Breast epithelium (tissue), 4 donors: ENCODE data around the gene ZSCAN22. TPM values are rescaled to one million over a fixed set of nuclear protein-coding genes. Genes with fewer than 3 reads are reported as not detected.

Experiments used
- DNase-seq, 2 donors: peaks; one replicate each; pipeline ENCODE4 v3.0.0-alpha.2; 2019; ENCODE audit warnings: low spot score in 2 of 2
- H3K27ac ChIP-seq, 2 donors: fragments of 200-600 bp; sonication (generic) in 1 of 2; one replicate each; pipeline ENCODE4 v1.5.1; 2016 to 2019; ENCODE audit warnings: mild to moderate bottlenecking in 1 of 2
- H3K27me3 ChIP-seq, 2 donors: fragments of 200-600 bp; sonication (generic) in 1 of 2; one replicate each; pipeline versions ENCODE4 v1.5.1 to v1.6.0; 2017 to 2019; ENCODE audit warnings: control low read depth in 1 of 2, mild to moderate bottlenecking in 1 of 2
- H3K36me3 ChIP-seq: fragments of 200-600 bp; one replicate; pipeline ENCODE4 v1.5.1; 2019
- H3K4me1 ChIP-seq, 2 donors: fragments of 200-600 bp; sonication (generic); one replicate each; pipeline ENCODE4 v1.5.1; 2016 to 2019; ENCODE audit warnings: control low read depth in 1 of 2
- H3K4me3 ChIP-seq, 3 donors: fragments of 200-600 bp; sonication (generic); 1 replicate in 2 of 3; 2 replicates in 1 of 3; pipeline ENCODE4 v1.5.1; 2016 to 2019; ENCODE audit warnings: mild to moderate bottlenecking in 3 of 3, moderate library complexity in 2 of 3
- H3K9me3 ChIP-seq, 2 donors: fragments of 200-600 bp; sonication (generic) in 1 of 2; one replicate each; pipeline ENCODE4 v1.5.1; 2016 to 2019; ENCODE audit warnings: control low read depth in 1 of 2
- POLR2A ChIP-seq: fragments of 450-650 bp; IDR thresholded peaks from one replicate; pipeline ENCODE4 v1.6.1; 2016; ENCODE audit warnings: antibody characterized with exemption, mild to moderate bottlenecking, moderate library complexity
- POLR2AphosphoS5 ChIP-seq, 3 donors: sonication (generic); formaldehyde crosslinking; IDR thresholded peaks; one replicate each; pipeline ENCODE4 v1.6.1; 2017; ENCODE audit warnings: antibody characterized with exemption in 3 of 3
- intact Hi-C: fragments of 100-400 bp; cut with DNase I; formaldehyde crosslinking; loops from one replicate; pipeline ENCODE4 v1.15.1; 2023; ENCODE audit warnings: low total_unique reads
- total RNA-seq, 3 donors: library from RNA; depleted of rRNA; stranded (reverse); fragments of >200 nt; gene quantifications; one replicate each; pipeline ENCODE4 v1.1.0, GENCODE V29; 2016
- TF ChIP-seq, protein P1 (sequence below), 3 donors: fragments of 450-650 bp; IDR thresholded peaks; one replicate each; pipeline ENCODE4 v1.5.1; 2016 to 2017; ENCODE audit warnings: antibody characterized with exemption in 3 of 3, mild to moderate bottlenecking in 3 of 3, moderate library complexity in 3 of 3

Gene ZSCAN22
- total RNA-seq, 3 donors from 2014 or later = 2.6 to 3.8 (median 3.6) TPM

- intact Hi-C loops = no loop called here
- Histone ChIP-seq H3K4me1 (peaks cover 12 to 24% of the 10 kb centered on the region in 2 donors), H3K27me3 (no peaks in the 10 kb centered on the region), H3K9me3 (no peaks in the 10 kb centered on the region), H3K27ac (peak overlapping the region; percentile 92 to 96), H3K36me3 (no peaks in the 10 kb centered on the region), H3K4me3 (peak overlapping the region; percentile 74 to 92 (median 83))
- DNase-seq = no peak
- TF ChIP-seq POLR2A (no peak), POLR2AphosphoS5 (IDR thresholded peaks at IDR 0.05) (no peak)
- TF ChIP-seq, protein P1, sequence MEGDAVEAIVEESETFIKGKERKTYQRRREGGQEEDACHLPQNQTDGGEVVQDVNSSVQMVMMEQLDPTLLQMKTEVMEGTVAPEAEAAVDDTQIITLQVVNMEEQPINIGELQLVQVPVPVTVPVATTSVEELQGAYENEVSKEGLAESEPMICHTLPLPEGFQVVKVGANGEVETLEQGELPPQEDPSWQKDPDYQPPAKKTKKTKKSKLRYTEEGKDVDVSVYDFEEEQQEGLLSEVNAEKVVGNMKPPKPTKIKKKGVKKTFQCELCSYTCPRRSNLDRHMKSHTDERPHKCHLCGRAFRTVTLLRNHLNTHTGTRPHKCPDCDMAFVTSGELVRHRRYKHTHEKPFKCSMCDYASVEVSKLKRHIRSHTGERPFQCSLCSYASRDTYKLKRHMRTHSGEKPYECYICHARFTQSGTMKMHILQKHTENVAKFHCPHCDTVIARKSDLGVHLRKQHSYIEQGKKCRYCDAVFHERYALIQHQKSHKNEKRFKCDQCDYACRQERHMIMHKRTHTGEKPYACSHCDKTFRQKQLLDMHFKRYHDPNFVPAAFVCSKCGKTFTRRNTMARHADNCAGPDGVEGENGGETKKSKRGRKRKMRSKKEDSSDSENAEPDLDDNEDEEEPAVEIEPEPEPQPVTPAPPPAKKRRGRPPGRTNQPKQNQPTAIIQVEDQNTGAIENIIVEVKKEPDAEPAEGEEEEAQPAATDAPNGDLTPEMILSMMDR (IDR thresholded peaks at IDR 0.05) = no peak
Observed at GRCh38 chr19:58381460-58382212, 54.8 kb downstream of the ZSCAN22 start.

DNA sequence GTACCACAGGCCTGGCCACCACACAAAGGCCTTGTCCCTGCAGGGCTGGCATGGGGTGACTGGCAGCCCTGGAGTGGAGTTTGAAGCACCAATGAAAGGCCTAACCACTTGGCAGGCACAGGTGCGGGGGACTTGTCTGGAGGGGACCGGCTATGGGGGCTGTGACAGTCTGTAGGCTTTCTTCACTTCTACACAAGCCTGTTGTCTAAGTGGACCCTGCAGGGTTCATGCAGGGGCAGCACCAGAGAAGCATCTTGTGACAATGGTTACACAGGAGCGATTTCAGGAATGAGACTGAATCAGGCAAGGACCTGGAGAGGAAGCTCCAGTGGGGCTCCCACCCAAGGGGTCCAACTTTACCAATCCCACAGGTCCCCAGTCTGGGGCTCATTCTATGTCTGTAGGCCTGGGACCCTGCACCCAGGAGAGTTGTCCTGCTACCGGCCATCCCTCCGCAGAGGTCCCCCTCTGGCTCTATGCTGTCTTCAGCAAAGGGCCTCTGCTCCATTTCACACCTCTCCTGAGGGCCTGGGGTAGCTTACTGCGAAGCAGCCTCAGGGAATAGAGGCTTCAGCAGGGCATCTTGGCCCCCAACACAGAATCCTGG is 56.3 kb downstream of the ZSCAN22 start:
- Histone ChIP-seq H3K36me3 (no peaks in the 10 kb centered on the region), H3K9me3 (no peaks in the 10 kb centered on the region), H3K4me3 (no peak overlapping the region), H3K27me3 (no peaks in the 10 kb centered on the region), H3K27ac (no peak overlapping the region), H3K4me1 (peaks cover 16 to 29% of the 10 kb centered on the region in 2 donors)
- no peak for TF ChIP-seq POLR2AphosphoS5 (IDR thresholded peaks at IDR 0.05)
- TF ChIP-seq, protein P1 (IDR thresholded peaks at IDR 0.05) = no peak
- no peak for TF ChIP-seq POLR2A
- no peak for DNase-seq
- intact Hi-C loops = no loop called here

DNA sequence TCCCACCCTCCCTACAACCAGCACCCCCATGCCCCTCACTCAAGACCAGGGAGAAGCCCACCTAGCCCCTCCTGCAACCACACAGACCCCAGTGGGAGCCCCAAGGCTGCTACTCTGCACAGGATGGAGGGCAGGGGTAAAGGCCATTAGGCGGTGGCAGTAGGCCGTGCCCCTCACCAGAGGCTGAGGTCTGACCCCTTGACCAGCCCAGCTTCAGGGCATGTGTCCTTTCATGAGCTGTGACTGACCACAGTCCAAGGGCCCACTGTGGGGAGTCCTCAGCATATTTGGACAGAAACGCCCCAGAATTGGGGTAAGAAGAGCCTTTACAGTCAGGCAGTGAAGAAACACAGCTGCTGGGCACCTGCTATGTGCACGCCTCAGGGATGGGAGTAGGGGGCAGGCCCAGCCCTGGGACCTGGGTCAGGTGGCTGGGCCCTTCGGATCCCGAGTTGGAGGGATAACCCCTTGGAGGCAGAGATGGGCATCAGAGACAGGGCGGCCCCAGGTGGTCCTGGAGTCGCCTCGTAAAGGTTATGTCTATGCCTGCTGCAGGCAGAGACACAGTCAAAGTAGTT is 58.6 kb downstream of the ZSCAN22 start:
- no peaks in the 10 kb centered on the region for H3K9me3 ChIP-seq
- TF ChIP-seq, protein P1 (IDR thresholded peaks at IDR 0.05) = no peak
- no peak for TF ChIP-seq POLR2A
- no peak for TF ChIP-seq POLR2AphosphoS5 (IDR thresholded peaks at IDR 0.05)
- intact Hi-C loops = no loop called here
- H3K27ac ChIP-seq = peak overlapping the region; percentile 94 to 97
- H3K36me3 ChIP-seq = no peaks in the 10 kb centered on the region
- DNase-seq = no peak
- peak overlapping the region; percentile 68 to 87 (median 86) for H3K4me3 ChIP-seq
- peaks cover 12 to 22% of the 10 kb centered on the region in 2 donors for H3K4me1 ChIP-seq
- H3K27me3 ChIP-seq = no peaks in the 10 kb centered on the region

- Histone ChIP-seq H3K4me3 (peak overlapping the region; percentile 68 to 87 (median 86)), H3K9me3 (no peaks in the 10 kb centered on the region), H3K27me3 (no peaks in the 10 kb centered on the region), H3K27ac (peak overlapping the region; percentile 94 to 97), H3K4me1 (peaks cover 12 to 22% of the 10 kb centered on the region in 2 donors), H3K36me3 (no peaks in the 10 kb centered on the region)
- TF ChIP-seq, protein P1 (IDR thresholded peaks at IDR 0.05) = no peak
- TF ChIP-seq POLR2A (no peak), POLR2AphosphoS5 (IDR thresholded peaks at IDR 0.05) (no peak)
- intact Hi-C loops = no loop called here
- no peak for DNase-seq
Observed at GRCh38 chr19:58385891-58386575, 59.2 kb downstream of the ZSCAN22 start.
